ENCODE measurements around the gene PHACTR1.
A peak's percentile ranks its signal among the peaks of the same experiment; 100 is the strongest.

DNA sequence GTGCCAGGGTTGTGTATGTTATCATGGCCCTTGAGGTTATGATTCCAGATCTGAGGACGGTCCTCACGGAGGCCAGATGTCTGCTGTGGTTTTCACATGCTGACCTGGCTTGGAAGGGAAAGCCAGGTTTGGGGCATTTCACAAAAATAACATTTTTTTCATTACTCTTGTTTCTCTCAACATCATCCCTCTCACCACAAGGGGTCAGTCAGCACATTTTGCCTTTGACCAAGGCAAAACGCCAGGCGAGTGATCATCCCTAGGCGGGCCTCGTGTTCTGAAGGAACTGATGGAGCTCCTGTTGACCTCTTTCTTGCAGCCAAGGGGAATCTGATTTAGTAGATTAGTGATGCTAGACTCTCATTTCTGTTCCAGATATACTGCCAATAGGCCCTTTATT is 478.3 kb downstream of the PHACTR1 start:
- TF ChIP-seq, protein P1, sequence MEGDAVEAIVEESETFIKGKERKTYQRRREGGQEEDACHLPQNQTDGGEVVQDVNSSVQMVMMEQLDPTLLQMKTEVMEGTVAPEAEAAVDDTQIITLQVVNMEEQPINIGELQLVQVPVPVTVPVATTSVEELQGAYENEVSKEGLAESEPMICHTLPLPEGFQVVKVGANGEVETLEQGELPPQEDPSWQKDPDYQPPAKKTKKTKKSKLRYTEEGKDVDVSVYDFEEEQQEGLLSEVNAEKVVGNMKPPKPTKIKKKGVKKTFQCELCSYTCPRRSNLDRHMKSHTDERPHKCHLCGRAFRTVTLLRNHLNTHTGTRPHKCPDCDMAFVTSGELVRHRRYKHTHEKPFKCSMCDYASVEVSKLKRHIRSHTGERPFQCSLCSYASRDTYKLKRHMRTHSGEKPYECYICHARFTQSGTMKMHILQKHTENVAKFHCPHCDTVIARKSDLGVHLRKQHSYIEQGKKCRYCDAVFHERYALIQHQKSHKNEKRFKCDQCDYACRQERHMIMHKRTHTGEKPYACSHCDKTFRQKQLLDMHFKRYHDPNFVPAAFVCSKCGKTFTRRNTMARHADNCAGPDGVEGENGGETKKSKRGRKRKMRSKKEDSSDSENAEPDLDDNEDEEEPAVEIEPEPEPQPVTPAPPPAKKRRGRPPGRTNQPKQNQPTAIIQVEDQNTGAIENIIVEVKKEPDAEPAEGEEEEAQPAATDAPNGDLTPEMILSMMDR (conservative IDR thresholded peaks at IDR 0.05 in 1 of 2, IDR thresholded peaks at IDR 0.05 in 1 of 2; ENCODE audit: low read depth in 1 of 2, low read length in 2 of 2): peak; percentile 68 to 71
- TF ChIP-seq EZH2 (IDR thresholded peaks at IDR 0.05; ENCODE audit: low read length, missing control alignments): no peak

Data from fibroblast of lung (primary cell).